Uterus (tissue), 2 donors: ENCODE results near the gene ARSG.

Experiments
- POLR2A ChIP-seq, 2 donors: fragments of 450-650 bp; IDR thresholded peaks; one replicate each; pipeline ENCODE4 v1.6.1; 2016; ENCODE audit warnings: antibody characterized with exemption in 2 of 2, mild to moderate bottlenecking in 1 of 2, moderate library complexity in 1 of 2
- TF ChIP-seq, protein P1 (sequence below), 4 experiments: fragments of 200-600 bp in 2 of 4; fragments of 450-650 bp in 2 of 4; sonication (generic) in 2 of 4; IDR thresholded peaks; one replicate each; pipeline ENCODE4 v1.5.1; 2016 to 2019; ENCODE audit warnings: antibody characterized with exemption in 4 of 4, mild to moderate bottlenecking in 2 of 4, moderate library complexity in 1 of 4

DNA sequence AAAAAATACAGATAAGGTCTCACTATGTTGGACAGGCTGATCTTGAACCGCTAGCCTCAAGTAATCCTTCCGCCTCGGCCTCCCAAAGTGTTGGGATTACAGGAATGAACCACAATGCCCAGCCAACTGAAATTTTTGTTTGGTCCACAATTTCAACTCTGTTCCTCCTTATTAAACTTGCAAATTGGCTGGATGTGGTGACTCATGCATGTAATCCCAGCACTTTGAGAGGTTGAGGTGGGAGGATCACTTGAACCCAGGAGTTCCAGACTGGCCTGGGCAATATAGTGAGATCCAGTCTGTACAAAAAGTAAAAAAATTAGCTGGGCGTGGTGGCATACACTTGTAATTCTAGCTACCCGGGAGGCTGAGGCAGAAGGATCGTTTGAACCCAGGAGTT lies 13.4 kb downstream of the ARSG start:
- TF ChIP-seq, protein P1, sequence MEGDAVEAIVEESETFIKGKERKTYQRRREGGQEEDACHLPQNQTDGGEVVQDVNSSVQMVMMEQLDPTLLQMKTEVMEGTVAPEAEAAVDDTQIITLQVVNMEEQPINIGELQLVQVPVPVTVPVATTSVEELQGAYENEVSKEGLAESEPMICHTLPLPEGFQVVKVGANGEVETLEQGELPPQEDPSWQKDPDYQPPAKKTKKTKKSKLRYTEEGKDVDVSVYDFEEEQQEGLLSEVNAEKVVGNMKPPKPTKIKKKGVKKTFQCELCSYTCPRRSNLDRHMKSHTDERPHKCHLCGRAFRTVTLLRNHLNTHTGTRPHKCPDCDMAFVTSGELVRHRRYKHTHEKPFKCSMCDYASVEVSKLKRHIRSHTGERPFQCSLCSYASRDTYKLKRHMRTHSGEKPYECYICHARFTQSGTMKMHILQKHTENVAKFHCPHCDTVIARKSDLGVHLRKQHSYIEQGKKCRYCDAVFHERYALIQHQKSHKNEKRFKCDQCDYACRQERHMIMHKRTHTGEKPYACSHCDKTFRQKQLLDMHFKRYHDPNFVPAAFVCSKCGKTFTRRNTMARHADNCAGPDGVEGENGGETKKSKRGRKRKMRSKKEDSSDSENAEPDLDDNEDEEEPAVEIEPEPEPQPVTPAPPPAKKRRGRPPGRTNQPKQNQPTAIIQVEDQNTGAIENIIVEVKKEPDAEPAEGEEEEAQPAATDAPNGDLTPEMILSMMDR (IDR thresholded peaks at IDR 0.05), result no peak
- no peak for TF ChIP-seq POLR2A (IDR thresholded peaks at IDR 0.05)
